ENCODE measurements around the gene MTHFD1. TPM values are rescaled to one million over a fixed set of nuclear protein-coding genes. Genes with fewer than 3 reads are reported as not detected.
A peak's percentile ranks its signal among the peaks of the same experiment; 100 is the strongest.

Gene MTHFD1
- polyA plus RNA-seq, 1 of the 3 experiments (the other 2 are of a cell fraction), result 31.0 TPM

GRCh38 chr14:64349741-64350490 lies 38.2 kb upstream of the MTHFD1 start:
- Histone ChIP-seq H3K4me3 (ENCODE audit: low read depth in 2 of 2, low read length in 1 of 2) (no peak overlapping the region), H3K9me3 (no peaks in the 10 kb centered on the region), H3K4me1 (ENCODE audit: control insufficient read depth in 1 of 2, insufficient read depth in 2 of 2, low read depth in 1 of 2, low read length in 1 of 2) (no peaks in the 10 kb centered on the region), H3K9me2 (no peaks in the 10 kb centered on the region), H3K9ac (no peak overlapping the region), H3K36me3 (replicated peaks in 1 of 2; ENCODE audit: control insufficient read depth in 1 of 2, insufficient read depth in 2 of 2, low read length in 1 of 2) (no peaks in the 10 kb centered on the region), H3K27ac (ENCODE audit: low read depth in 2 of 2, low read length in 1 of 2) (no peak overlapping the region), H4K20me1 (ENCODE audit: insufficient read depth) (no peaks in the 10 kb centered on the region), H2AFZ (ENCODE audit: low read depth) (no peak overlapping the region), H3F3A (replicated peaks; ENCODE audit: insufficient read depth) (no peaks in the 10 kb centered on the region), H3K4me2 (no peak overlapping the region), H3K79me2 (ENCODE audit: insufficient read depth) (no peaks in the 10 kb centered on the region), H3K27me3 (ENCODE audit: insufficient read depth) (no peaks in the 10 kb centered on the region)
- TF ChIP-seq NFIC (IDR thresholded peaks at IDR 0.05; ENCODE audit: borderline replicate concordance) (no peak), MXI1 (IDR thresholded peaks at IDR 0.05; ENCODE audit: low read depth, low read length) (no peak), TEAD4 (IDR thresholded peaks at IDR 0.05; ENCODE audit: borderline replicate concordance, insufficient read depth) (no peak), EZH2phosphoT487 (IDR thresholded peaks at IDR 0.05; ENCODE audit: borderline replicate concordance, low read depth) (no peak), MAX (IDR thresholded peaks at IDR 0.05; ENCODE audit: low read depth) (no peak)
- POLR2A ChIA-PET, result no interaction called here
- 80% methylated on average over 6 of the region's 6 CpGs for WGBS (ENCODE audit: low lambda C conversion rate)
- CTCF ChIA-PET, result interaction anchor here (0.6 to 2.8 kb wide), 4 partner anchors 128 to 414 kb away, joined by 3 to 9 read pairs (median 3); no protein-coding TSS in a partner anchor
- no peak for DNase-seq

- no peaks in the 10 kb centered on the region for H3K27me3 ChIP-seq (ENCODE audit: insufficient read depth)
- POLR2A ChIA-PET, result interaction anchor here (0.7 kb wide), 1 partner anchor 784 kb away, joined by 3 read pairs; no protein-coding TSS in a partner anchor
- TF ChIP-seq MAX (IDR thresholded peaks at IDR 0.05; ENCODE audit: low read depth) (no peak), RXRA (IDR thresholded peaks at IDR 0.05; ENCODE audit: borderline replicate concordance, low read depth) (no peak), USF2 (IDR thresholded peaks at IDR 0.05; ENCODE audit: borderline replicate concordance, low read depth, low read length) (no peak), RAD21 (IDR thresholded peaks at IDR 0.05; ENCODE audit: low read length) (no peak), MEF2A (IDR thresholded peaks at IDR 0.05; ENCODE audit: borderline replicate concordance, low read depth) (no peak), FOSL2 (IDR thresholded peaks at IDR 0.05; ENCODE audit: borderline replicate concordance, low read depth) (peak; percentile 19; the same call in 1 of the 2 replicates), TCF12 (IDR thresholded peaks at IDR 0.05) (no peak; the same call in 1 of the 2 replicates), TAF1 (IDR thresholded peaks at IDR 0.05; ENCODE audit: borderline replicate concordance, low read depth, low read length) (no peak), YY1 (IDR thresholded peaks at IDR 0.05; ENCODE audit: low read depth) (peak; percentile 75; the same call in 1 of the 2 replicates), MXI1 (IDR thresholded peaks at IDR 0.05; ENCODE audit: low read depth, low read length) (no peak), GATA2 (CRISPR knock-in tag; IDR thresholded peaks at IDR 0.05) (no peak)
- CTCF ChIA-PET, result interaction anchor here (1.4 kb wide), 1 partner anchor 67 kb away, joined by 5 read pairs; no protein-coding TSS in a partner anchor
- no peak for DNase-seq
- 0 out of 4 replicates have a peak, but pooled peaks cover 0 to 2% of the 10 kb centered on the region in 2 experiments for H3K4me1 ChIP-seq (ENCODE audit: control insufficient read depth in 1 of 2, insufficient read depth in 2 of 2, low read depth in 1 of 2, low read length in 1 of 2)
- H4K20me1 ChIP-seq (ENCODE audit: insufficient read depth), result no peaks in the 10 kb centered on the region
- H3F3A ChIP-seq (replicated peaks; ENCODE audit: insufficient read depth), result no peaks in the 10 kb centered on the region
- H3K9me3 ChIP-seq, result no peaks in the 10 kb centered on the region
- no peak overlapping the region for H3K27ac ChIP-seq (ENCODE audit: low read depth in 2 of 2, low read length in 1 of 2)
- 58% methylated on average over 3 of the region's 3 CpGs for WGBS (ENCODE audit: low lambda C conversion rate)
- H3K4me2 ChIP-seq, result no peak overlapping the region
- H2AFZ ChIP-seq (ENCODE audit: low read depth), result peak overlapping the region; percentile 44; the same call in 1 of the 2 replicates
- no peak overlapping the region for H3K9ac ChIP-seq
- H3K36me3 ChIP-seq (replicated peaks in 1 of 2; ENCODE audit: control insufficient read depth in 1 of 2, insufficient read depth in 2 of 2, low read length in 1 of 2), result no peaks in the 10 kb centered on the region
- H3K4me3 ChIP-seq (ENCODE audit: low read depth in 2 of 2, low read length in 1 of 2), result no peak overlapping the region
- H3K9me2 ChIP-seq, result no peaks in the 10 kb centered on the region
- no peaks in the 10 kb centered on the region for H3K79me2 ChIP-seq (ENCODE audit: insufficient read depth)
These were observed 24.8 kb upstream of the MTHFD1 start for GRCh38 chr14:64363265-64363846.

All from SK-N-SH (cell line).